ENCODE data around the gene FBXO7.

FBXO7 gene

DNA sequence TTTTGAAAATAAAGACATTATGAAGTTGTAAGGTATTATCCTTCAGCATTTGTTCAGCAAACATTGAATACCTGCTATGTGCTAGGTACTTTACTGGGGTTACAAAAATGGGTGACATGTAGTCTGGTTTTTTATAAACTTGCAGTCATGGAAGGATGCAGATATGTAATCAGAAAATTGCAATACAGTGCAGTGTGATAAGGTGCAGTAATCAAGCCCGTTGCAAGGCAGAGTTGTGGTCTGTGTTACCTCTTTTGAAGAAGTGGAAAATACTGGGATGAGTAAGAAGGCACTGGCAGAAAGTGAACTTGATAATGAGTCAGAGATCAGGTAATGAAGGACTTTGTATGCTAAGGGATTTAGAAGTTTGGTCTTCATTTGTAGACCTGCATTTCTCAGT is 8.1 kb downstream of the FBXO7 start:
- Mint-ChIP-seq H3K27ac (no peak overlapping the region), H3K4me3 (no peak overlapping the region), H3K27me3 (ENCODE audit: low read depth) (no peaks in the 10 kb centered on the region), H3K4me1 (peaks cover 6% of the 10 kb centered on the region), H3K36me3 (ENCODE audit: low read depth) (peaks cover 28% of the 10 kb centered on the region), H3K9me3 (no peaks in the 10 kb centered on the region)
- TF ChIP-seq, protein P1, sequence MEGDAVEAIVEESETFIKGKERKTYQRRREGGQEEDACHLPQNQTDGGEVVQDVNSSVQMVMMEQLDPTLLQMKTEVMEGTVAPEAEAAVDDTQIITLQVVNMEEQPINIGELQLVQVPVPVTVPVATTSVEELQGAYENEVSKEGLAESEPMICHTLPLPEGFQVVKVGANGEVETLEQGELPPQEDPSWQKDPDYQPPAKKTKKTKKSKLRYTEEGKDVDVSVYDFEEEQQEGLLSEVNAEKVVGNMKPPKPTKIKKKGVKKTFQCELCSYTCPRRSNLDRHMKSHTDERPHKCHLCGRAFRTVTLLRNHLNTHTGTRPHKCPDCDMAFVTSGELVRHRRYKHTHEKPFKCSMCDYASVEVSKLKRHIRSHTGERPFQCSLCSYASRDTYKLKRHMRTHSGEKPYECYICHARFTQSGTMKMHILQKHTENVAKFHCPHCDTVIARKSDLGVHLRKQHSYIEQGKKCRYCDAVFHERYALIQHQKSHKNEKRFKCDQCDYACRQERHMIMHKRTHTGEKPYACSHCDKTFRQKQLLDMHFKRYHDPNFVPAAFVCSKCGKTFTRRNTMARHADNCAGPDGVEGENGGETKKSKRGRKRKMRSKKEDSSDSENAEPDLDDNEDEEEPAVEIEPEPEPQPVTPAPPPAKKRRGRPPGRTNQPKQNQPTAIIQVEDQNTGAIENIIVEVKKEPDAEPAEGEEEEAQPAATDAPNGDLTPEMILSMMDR (IDR thresholded peaks at IDR 0.05; ENCODE audit: unreplicated experiment in 3 of 3), result no peak

DNA sequence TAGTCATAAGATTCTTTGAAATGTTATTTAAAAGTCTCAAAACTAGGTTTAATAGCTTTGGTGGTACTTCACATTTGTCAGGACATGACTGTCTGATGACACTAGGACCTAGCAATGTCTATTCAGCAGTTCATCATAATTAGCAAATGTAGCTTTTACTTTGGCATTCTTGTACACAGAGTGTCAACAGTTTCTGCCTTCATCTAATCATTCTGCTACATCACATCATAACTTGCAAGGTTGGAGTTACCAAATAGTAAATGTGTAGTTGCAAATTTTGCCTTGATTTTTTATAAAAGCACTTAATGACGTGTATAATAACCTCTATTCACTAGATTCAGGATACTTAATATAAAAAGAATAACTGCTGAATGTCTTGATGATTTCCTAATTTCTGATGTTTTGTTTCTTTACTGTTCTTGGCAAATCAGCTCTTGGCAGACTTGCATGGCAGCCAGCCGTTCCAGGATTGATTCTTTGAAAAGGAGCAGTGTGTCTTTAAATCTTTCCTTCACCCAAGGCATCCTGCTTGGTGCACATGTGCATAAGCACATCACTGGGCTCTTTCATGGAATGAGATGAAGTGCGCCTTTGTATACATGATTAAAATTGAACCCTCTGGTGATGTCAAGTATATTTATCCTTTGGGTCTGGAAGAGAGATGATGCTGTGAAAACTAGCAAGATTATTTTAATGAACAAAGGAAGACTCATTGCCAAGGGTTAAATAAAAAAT is 12.2 kb downstream of the FBXO7 start:
- no peaks in the 10 kb centered on the region for H3K4me1 Mint-ChIP-seq
- H3K4me3 Mint-ChIP-seq, result no peak overlapping the region
- H3K27me3 Mint-ChIP-seq (ENCODE audit: low read depth), result no peaks in the 10 kb centered on the region
- H3K9me3 Mint-ChIP-seq, result no peaks in the 10 kb centered on the region
- TF ChIP-seq, protein P1 (IDR thresholded peaks at IDR 0.05; ENCODE audit: unreplicated experiment in 3 of 3), result no peak
- H3K36me3 Mint-ChIP-seq (ENCODE audit: low read depth), result peaks cover 54% of the 10 kb centered on the region
- H3K27ac Mint-ChIP-seq, result no peak overlapping the region

DNA sequence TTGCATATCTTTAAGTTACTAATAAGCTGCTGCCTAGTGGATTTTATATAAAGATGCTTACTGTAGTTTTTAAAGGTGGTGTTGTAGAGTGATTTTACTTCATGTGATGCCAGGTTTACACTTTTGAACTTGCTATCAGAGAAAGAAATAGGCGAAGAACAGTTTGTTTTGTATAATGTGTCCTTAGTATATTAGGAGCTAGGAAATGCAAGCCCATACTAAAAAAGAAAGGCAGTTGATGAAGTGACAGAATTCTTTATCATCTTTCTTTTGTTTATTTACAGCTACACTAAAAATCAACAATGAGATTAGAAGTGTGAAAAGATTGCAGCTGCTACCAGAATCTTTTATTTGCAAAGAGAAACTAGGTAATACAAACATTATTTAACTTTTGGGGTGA is 12.8 kb downstream of the FBXO7 start:
- H3K27ac Mint-ChIP-seq, result no peak overlapping the region
- H3K27me3 Mint-ChIP-seq (ENCODE audit: low read depth), result no peaks in the 10 kb centered on the region
- H3K36me3 Mint-ChIP-seq (ENCODE audit: low read depth), result peaks cover 60% of the 10 kb centered on the region
- TF ChIP-seq, protein P1 (IDR thresholded peaks at IDR 0.05; ENCODE audit: unreplicated experiment in 3 of 3), result no peak
- no peaks in the 10 kb centered on the region for H3K9me3 Mint-ChIP-seq
- H3K4me1 Mint-ChIP-seq, result no peaks in the 10 kb centered on the region
- H3K4me3 Mint-ChIP-seq, result no peak overlapping the region

DNA sequence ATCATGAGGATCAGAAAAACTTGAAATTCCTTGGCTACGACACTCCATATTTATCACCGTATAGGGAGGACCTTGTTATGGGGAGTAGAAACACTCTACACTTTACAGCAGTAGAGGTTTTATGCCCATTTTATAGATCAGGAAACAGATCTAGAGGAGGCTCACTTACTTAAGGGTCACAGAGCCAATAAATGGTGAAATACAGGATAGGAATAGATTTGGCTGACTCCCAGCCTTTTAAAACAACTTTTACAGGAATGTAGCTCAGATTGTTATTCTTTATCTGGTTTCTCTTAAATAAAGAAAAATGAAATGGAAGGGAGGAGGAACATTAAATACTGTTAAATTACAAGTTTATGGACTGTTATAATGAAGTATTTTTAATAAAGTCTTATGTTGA is 14.8 kb downstream of the FBXO7 start:
- Mint-ChIP-seq H3K36me3 (ENCODE audit: low read depth) (peaks cover 76% of the 10 kb centered on the region), H3K27me3 (ENCODE audit: low read depth) (no peaks in the 10 kb centered on the region), H3K4me3 (no peak overlapping the region), H3K4me1 (no peaks in the 10 kb centered on the region), H3K27ac (no peak overlapping the region), H3K9me3 (no peaks in the 10 kb centered on the region)
- TF ChIP-seq, protein P1 (IDR thresholded peaks at IDR 0.05; ENCODE audit: unreplicated experiment in 3 of 3), result no peak

DNA sequence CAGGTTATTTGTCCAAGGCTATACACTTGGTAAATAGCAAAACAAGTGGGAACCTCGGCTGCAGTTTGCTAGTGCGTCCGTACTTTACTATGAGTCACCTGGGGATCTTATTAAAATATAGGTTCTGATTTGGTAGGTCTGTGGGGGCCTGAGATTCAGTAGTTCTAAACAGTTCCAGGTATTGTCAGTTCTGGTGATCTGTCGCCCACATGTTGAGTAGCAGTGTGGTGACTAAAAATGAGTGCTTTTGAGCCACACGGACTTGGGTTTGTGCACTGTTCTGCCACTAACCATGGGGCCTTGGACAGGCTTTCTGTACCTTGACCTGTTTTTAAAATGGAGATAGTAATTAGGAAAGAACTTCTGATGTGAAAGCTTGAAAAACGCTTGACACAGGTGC is 15.7 kb downstream of the FBXO7 start:
- H3K27me3 Mint-ChIP-seq (ENCODE audit: low read depth), result no peaks in the 10 kb centered on the region
- no peak overlapping the region for H3K27ac Mint-ChIP-seq
- no peak overlapping the region for H3K4me3 Mint-ChIP-seq
- H3K36me3 Mint-ChIP-seq (ENCODE audit: low read depth), result peaks cover 85% of the 10 kb centered on the region
- no peaks in the 10 kb centered on the region for H3K4me1 Mint-ChIP-seq
- TF ChIP-seq, protein P1 (IDR thresholded peaks at IDR 0.05; ENCODE audit: unreplicated experiment in 3 of 3), result no peak
- no peaks in the 10 kb centered on the region for H3K9me3 Mint-ChIP-seq

DNA sequence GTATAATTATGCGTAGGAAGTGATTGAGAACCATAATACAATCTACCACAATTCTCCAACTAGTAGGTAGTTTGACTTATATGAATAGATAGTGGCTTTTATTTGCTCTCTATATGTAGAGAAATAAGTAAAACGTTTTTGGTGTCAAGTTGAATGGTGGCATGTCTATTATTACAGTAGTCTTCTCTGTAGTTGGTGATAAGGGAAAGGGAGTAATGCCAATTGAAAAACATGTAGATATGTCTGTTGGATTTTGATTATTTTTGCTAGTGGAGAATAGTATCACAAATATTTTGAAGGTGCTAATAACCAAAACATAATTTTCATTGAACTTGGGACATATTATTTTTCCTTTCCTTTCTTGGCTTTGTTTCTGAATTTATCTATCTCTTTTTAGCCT is 17.5 kb downstream of the FBXO7 start:
- H3K4me1 Mint-ChIP-seq, result no peaks in the 10 kb centered on the region
- peaks cover 88% of the 10 kb centered on the region for H3K36me3 Mint-ChIP-seq (ENCODE audit: low read depth)
- H3K27me3 Mint-ChIP-seq (ENCODE audit: low read depth), result no peaks in the 10 kb centered on the region
- TF ChIP-seq, protein P1 (IDR thresholded peaks at IDR 0.05; ENCODE audit: unreplicated experiment in 3 of 3), result no peak
- H3K27ac Mint-ChIP-seq, result no peak overlapping the region
- no peak overlapping the region for H3K4me3 Mint-ChIP-seq
- no peaks in the 10 kb centered on the region for H3K9me3 Mint-ChIP-seq

All from nephron (organoid).